ENCODE results near the gene EI24.
A peak's percentile ranks its signal among the peaks of the same experiment; 100 is the strongest.

EI24 gene

GRCh38 chr11:125627236-125627910 is 58.1 kb downstream of the EI24 start:
- 0 out of 2 replicates have a peak overlapping the region, but pooled peaks have one; percentile 87 for H3K27ac ChIP-seq (ENCODE audit: low read depth, low read length)
- H3K4me3 ChIP-seq (ENCODE audit: low read depth, low read length) = peak overlapping the region; percentile 87
- no peaks in the 10 kb centered on the region for H3K9me3 ChIP-seq (ENCODE audit: control insufficient read depth, insufficient read depth, low read depth, low read length)
- H3K9ac ChIP-seq (ENCODE audit: low read length) = peak overlapping the region; percentile 96
- no peaks in the 10 kb centered on the region for H3K27me3 ChIP-seq (ENCODE audit: control insufficient read depth, insufficient read depth, low read length)
- peaks cover 50% of the 10 kb centered on the region for H3K36me3 ChIP-seq (ENCODE audit: control insufficient read depth, insufficient read depth, low read length)
- peaks cover 12% of the 10 kb centered on the region; the same call in 1 of the 2 replicates for H3K4me1 ChIP-seq (ENCODE audit: control insufficient read depth, insufficient read depth, low read length)
